Left ventricle myocardium inferior (tissue), 1 donor: ENCODE data around the gene KIF21A. TPM values are rescaled to one million over a fixed set of nuclear protein-coding genes. Genes with fewer than 3 reads are reported as not detected.

Experiments used
- DNase-seq: peaks from one replicate; pipeline ENCODE4 v3.0.0-alpha.2; 2020
- H3K27ac ChIP-seq: fragments of 200-600 bp; replicated peaks from 2 replicates; pipeline ENCODE4 v1.8.0; 2021
- H3K27me3 ChIP-seq: fragments of 200-600 bp; 2 replicates; pipeline ENCODE4 v1.8.0; 2021; ENCODE audit warnings: low read depth
- H3K36me3 ChIP-seq: fragments of 200-600 bp; 2 replicates; pipeline ENCODE4 v1.8.0; 2021
- H3K4me1 ChIP-seq: fragments of 200-600 bp; 2 replicates; pipeline ENCODE4 v1.8.0; 2021
- H3K4me3 ChIP-seq: fragments of 200-600 bp; 2 replicates; pipeline ENCODE4 v1.8.0; 2021; ENCODE audit warnings: mild to moderate bottlenecking, moderate library complexity
- H3K9me3 ChIP-seq: fragments of 200-600 bp; replicated peaks from 2 replicates; pipeline ENCODE4 v1.8.0; 2021
- CTCF ChIP-seq: fragments of 200-600 bp; IDR thresholded peaks from 2 replicates; pipeline ENCODE4 v1.8.0; 2021; ENCODE audit warnings: antibody characterized with exemption, mild to moderate bottlenecking, borderline replicate concordance
- intact Hi-C: fragments of 100-400 bp; cut with micrococcal nuclease; formaldehyde crosslinking; loops from one replicate; pipeline ENCODE4 v1.11.0; 2022
- total RNA-seq: library from RNA; stranded (reverse); fragmentation: NEBNext Ultra II Directional; extraction: Animal tissue kit (Norgen Biotek cat#: 25700); gene quantifications from one replicate; pipeline ENCODE4 v1.2.1, GENCODE V29; 2021
- donor health status: DM: no; HTN: yes; CAD: no; lungs with severe emphysema.

Gene KIF21A
- total RNA-seq, 1 donor from 2014 or later = 49.8 TPM

- Histone ChIP-seq H3K9me3 (no peaks in the 10 kb centered on the region), H3K27ac (no peak overlapping the region), H3K27me3 (no peaks in the 10 kb centered on the region), H3K4me3 (no peak overlapping the region), H3K4me1 (peaks cover 68% of the 10 kb centered on the region), H3K36me3 (no peaks in the 10 kb centered on the region)
- no peak for TF ChIP-seq CTCF
- no peak for DNase-seq
- intact Hi-C loops = no loop called here
These were observed 53.3 kb downstream of the KIF21A start for GRCh38 chr12:39389399-39390150.

- H3K9me3 ChIP-seq = no peaks in the 10 kb centered on the region
- no peak overlapping the region for H3K4me3 ChIP-seq
- no peak for DNase-seq
- H3K4me1 ChIP-seq = peaks cover 42% of the 10 kb centered on the region
- no peak overlapping the region for H3K27ac ChIP-seq
- H3K27me3 ChIP-seq = no peaks in the 10 kb centered on the region
- intact Hi-C loops = no loop called here
- TF ChIP-seq CTCF = no peak
- no peaks in the 10 kb centered on the region for H3K36me3 ChIP-seq
These were observed 56.6 kb downstream of the KIF21A start for GRCh38 chr12:39386335-39386734.

GRCh38 chr12:39383114-39383513 lies 59.8 kb downstream of the KIF21A start:
- H3K27ac ChIP-seq = no peak overlapping the region
- no peaks in the 10 kb centered on the region for H3K27me3 ChIP-seq
- H3K4me3 ChIP-seq = no peak overlapping the region
- no peaks in the 10 kb centered on the region for H3K36me3 ChIP-seq
- no peak for DNase-seq
- no peaks in the 10 kb centered on the region for H3K9me3 ChIP-seq
- TF ChIP-seq CTCF = no peak
- peaks cover 42% of the 10 kb centered on the region for H3K4me1 ChIP-seq
- intact Hi-C loops = no loop called here

- H3K36me3 ChIP-seq = no peaks in the 10 kb centered on the region
- H3K27me3 ChIP-seq = no peaks in the 10 kb centered on the region
- peaks cover 29% of the 10 kb centered on the region for H3K4me1 ChIP-seq
- no peak for TF ChIP-seq CTCF
- DNase-seq = no peak
- no peak overlapping the region for H3K4me3 ChIP-seq
- intact Hi-C loops = no loop called here
- H3K27ac ChIP-seq = no peak overlapping the region
- no peaks in the 10 kb centered on the region for H3K9me3 ChIP-seq
These were observed 62.8 kb downstream of the KIF21A start for GRCh38 chr12:39380090-39380489.

- Histone ChIP-seq H3K4me1 (peaks cover 21% of the 10 kb centered on the region), H3K36me3 (no peaks in the 10 kb centered on the region), H3K27me3 (no peaks in the 10 kb centered on the region), H3K27ac (no peak overlapping the region), H3K4me3 (no peak overlapping the region), H3K9me3 (no peaks in the 10 kb centered on the region)
- no peak for TF ChIP-seq CTCF
- no peak for DNase-seq
- intact Hi-C loops = no loop called here
These were observed 64.6 kb downstream of the KIF21A start for GRCh38 chr12:39378341-39378740.
